GM12878 (cell line): ENCODE data around the gene P2RX1. TPM values are rescaled to one million over a fixed set of nuclear protein-coding genes. Genes with fewer than 3 reads are reported as not detected.

Source experiments
- ATAC-seq: fragments of 200-7000 bp; cut with Tn5 transposase; 3 replicates; pipeline ENCODE4 v1.9.1; 2020; ENCODE audit warnings: mild to moderate bottlenecking, moderate library complexity
- BruUV-seq: library from RNA; stranded (reverse); fragments of 400-500 nt; replicated peaks from 2 replicates; lab custom pipeline; 2021; lab: Mats Ljungman, UMichigan
- CTCF ChIA-PET: fragments of 300-600 bp; sonication (Branson Sonifier 250); formaldehyde crosslinking; extraction: SDS; loops from one replicate; lab custom pipeline; 2021; ENCODE audit warnings: inconsistent platforms; lab: Yijun Ruan, JAX
- POLR2A ChIA-PET: fragments of 350-600 bp; formaldehyde crosslinking; extraction: SDS; loops from one replicate; lab custom pipeline; 2021; ENCODE audit warnings: inconsistent platforms; lab: Charles Lee
- RAD21 ChIA-PET: fragments of 300-600 bp; sonication (Branson Sonifier 250); formaldehyde crosslinking; loops from one replicate; lab custom pipeline; 2023; ENCODE audit warnings: antibody characterized with exemption; ENCODE audit not compliant: unreplicated experiment; lab: Charles Lee
- SMC1A ChIA-PET: fragments of 300-600 bp; sonication (Branson Sonifier 250); formaldehyde crosslinking; loops from one replicate; lab custom pipeline; 2023; ENCODE audit not compliant: unreplicated experiment, uncharacterized antibody; lab: Charles Lee
- DNase-seq: peaks from one replicate; pipeline ENCODE4 v3.0.0-alpha.2; 2011; ENCODE audit warnings: low read depth, low spot score
- FAIRE-seq: peaks from 3 replicates; lab custom pipeline; 2011; peaks lifted over from hg19 to GRCh38; lab: Jason Lieb, UNC
- H2AFZ ChIP-seq: 2 replicates; pipeline ENCODE4 v1.6.0; 2011; ENCODE audit warnings: low read depth, low read length, control low read depth; ENCODE audit not compliant: control insufficient read depth
- H3K27ac ChIP-seq: 2 replicates; pipeline ENCODE4 v1.5.1; 2011; ENCODE audit warnings: control low read depth; ENCODE audit not compliant: control insufficient read depth, insufficient read depth
- H3K27me3 ChIP-seq, 2 experiments: replicated peaks in 1 of 2; 2 replicates each; pipeline versions ENCODE4 v1.6.0 to v1.6.1; 2011; ENCODE audit warnings: low read length in 1 of 2; ENCODE audit not compliant: control insufficient read depth in 2 of 2, insufficient read depth in 2 of 2
- H3K36me3 ChIP-seq, 2 experiments: 2 replicates each; pipeline ENCODE4 v1.5.1; 2011; ENCODE audit warnings: low read length in 1 of 2; ENCODE audit not compliant: control insufficient read depth in 2 of 2, insufficient read depth in 2 of 2
- H3K4me1 ChIP-seq: 2 replicates; pipeline ENCODE4 v1.6.1; 2011; ENCODE audit warnings: mild to moderate bottlenecking, low read length, moderate library complexity, mixed read lengths; ENCODE audit not compliant: control insufficient read depth, insufficient read depth
- H3K4me2 ChIP-seq: 2 replicates; pipeline ENCODE4 v1.6.0; 2011; ENCODE audit warnings: control low read depth; ENCODE audit not compliant: control insufficient read depth, insufficient read depth
- H3K4me3 ChIP-seq: fragments of 200-600 bp; sonication (generic); 2 replicates; pipeline ENCODE4 v1.5.1; 2016
- H3K79me2 ChIP-seq: 2 replicates; pipeline ENCODE4 v1.6.0; 2011; ENCODE audit warnings: low read length; ENCODE audit not compliant: control insufficient read depth, insufficient read depth
- H3K9ac ChIP-seq: 2 replicates; pipeline ENCODE4 v1.8.0; 2011; ENCODE audit warnings: low read length, control low read depth, mixed read lengths; ENCODE audit not compliant: control insufficient read depth, insufficient read depth
- H3K9me3 ChIP-seq: replicated peaks from 3 replicates; pipeline ENCODE4 v1.5.1; 2011; ENCODE audit warnings: mild to moderate bottlenecking, low read length; ENCODE audit not compliant: control insufficient read depth, insufficient read depth
- H4K20me1 ChIP-seq: 2 replicates; pipeline ENCODE4 v1.6.0; 2011; ENCODE audit not compliant: control insufficient read depth, insufficient read depth
- CEBPZ ChIP-seq: fragments of 150-350 bp; IDR thresholded peaks from 2 replicates; pipeline ENCODE4 v1.6.1; 2016; ENCODE audit warnings: low read depth, low read length
- KLF5 ChIP-seq: fragments of 450-650 bp; IDR thresholded peaks from 2 replicates; pipeline ENCODE4 v1.6.1; 2014; ENCODE audit warnings: mild to moderate bottlenecking; ENCODE audit not compliant: partially characterized antibody
- SREBF1 ChIP-seq: IDR thresholded peaks from 2 replicates; pipeline ENCODE4 v1.6.1; 2012; ENCODE audit warnings: mild to moderate bottlenecking, low read length
- TCF7 ChIP-seq: IDR thresholded peaks from 2 replicates; pipeline ENCODE4 v1.6.1; 2014; ENCODE audit warnings: antibody characterized with exemption, borderline replicate concordance
- YBX1 ChIP-seq: fragments of 450-650 bp; IDR thresholded peaks from 2 replicates; pipeline ENCODE4 v1.6.1; 2016; ENCODE audit warnings: antibody characterized with exemption
- WGBS: methylation state at CpG from one replicate; pipeline ENCODE4 v1.1.6; 2016; ENCODE audit warnings: low lambda C conversion rate; ENCODE audit not compliant: insufficient replicate concordance, insufficient coverage; ENCODE audit errors: missing lambda C conversion rate; 5-methylcytosine and 5-hydroxymethylcytosine counted together
- in situ Hi-C: fragments of 300-500 bp; cut with MboI; formaldehyde crosslinking; loops from 9 replicates; pipeline ENCODE4 v1.14.3; 2018; ENCODE audit warnings: mixed read lengths
- intact Hi-C: fragments of 100-400 bp; cut with micrococcal nuclease; formaldehyde crosslinking; loops from one replicate; pipeline ENCODE4 v1.14.2; 2022; ENCODE audit not compliant: unreplicated experiment
- polyA plus RNA-seq, 11 experiments: library from polyadenylated mRNA; depleted of rRNA in 4 of 11; unstranded in 6 of 11; stranded (reverse) in 5 of 11; fragments of >200 nt; fragmentation: Nextera tagmentation in 4 of 11; fragmentation: Illumina TruSeq in 1 of 11; extraction: Ambion mirVana in 4 of 11; extraction: Trizol in 1 of 11; gene quantifications; 1 replicate in 1 of 11; 2 replicates in 10 of 11; pipeline versions ENCODE4 v1.2.1 to v1.2.3, GENCODE V29; 2011 to 2016; ENCODE audit warnings: inconsistent platforms in 2 of 11, missing spikeins in 2 of 11, low read depth in 1 of 11
- total RNA-seq, 4 experiments: library from RNA; depleted of rRNA in 3 of 4; stranded (reverse); fragments of >200 nt in 3 of 4; fragmentation: Illumina TruSeq in 1 of 4; extraction: Trizol in 1 of 4; gene quantifications; 2 replicates each; pipeline versions ENCODE4 v1.2.1 to v1.2.3, GENCODE V29; 2013 to 2021
- TF ChIP-seq, protein P1 (sequence below): fragments of 450-650 bp; formaldehyde crosslinking; IDR thresholded peaks from 2 replicates; pipeline ENCODE4 v1.5.0; 2022; ENCODE audit warnings: mild to moderate bottlenecking, missing genetic modification characterization

The P2RX1 gene
- total and polyA plus RNA-seq, 10 of the 15 experiments (the other 5 are each of a cell fraction or from before 2014, with no cell fraction given), result 0.12 to 6.2 (median 3.4) TPM

GRCh38 chr17:3903881-3904290 lies 12.4 kb downstream of the P2RX1 start:
- ChIA-PET RAD21 (interaction anchor here (2.2 kb wide), 1 partner anchor 38 kb away, joined by 5 read pairs; no protein-coding TSS in a partner anchor), SMC1A (interaction anchor here (1.2 to 1.9 kb wide), 3 partner anchors 10 to 58 kb away, joined by 4 to 7 read pairs (median 4); partner anchors contain the start of gene NCBP3), POLR2A (interaction anchor here (1.0 to 1.9 kb wide), 2 partner anchors 9 to 12 kb away, joined by 3 to 5 read pairs; no protein-coding TSS in a partner anchor), CTCF (interaction anchor here (0.7 to 1.6 kb wide), 3 partner anchors 10 to 166 kb away, joined by 3 to 7 read pairs (median 5); no protein-coding TSS in a partner anchor)
- Histone ChIP-seq H3K9me3 (no peaks in the 10 kb centered on the region), H3K4me3 (no peak overlapping the region), H3K27me3 (no peaks in the 10 kb centered on the region; a peak in 1 of 4 replicates), H4K20me1 (no peaks in the 10 kb centered on the region), H3K4me2 (no peak overlapping the region), H3K27ac (no peak overlapping the region), H3K36me3 (no peaks in the 10 kb centered on the region), H2AFZ (no peak overlapping the region), H3K4me1 (peaks cover 5% of the 10 kb centered on the region), H3K79me2 (no peaks in the 10 kb centered on the region), H3K9ac (no peak overlapping the region)
- FAIRE-seq (no peak), ATAC-seq (no peak), DNase-seq (no peak)
- 53% methylated on average over 21 of the region's 21 CpGs for WGBS
- in situ Hi-C loops, result no loop called here
- intact Hi-C loops, result no loop called here
- TF ChIP-seq SREBF1, result no peak
- TF ChIP-seq KLF5, result no peak
- TF ChIP-seq, protein P1, sequence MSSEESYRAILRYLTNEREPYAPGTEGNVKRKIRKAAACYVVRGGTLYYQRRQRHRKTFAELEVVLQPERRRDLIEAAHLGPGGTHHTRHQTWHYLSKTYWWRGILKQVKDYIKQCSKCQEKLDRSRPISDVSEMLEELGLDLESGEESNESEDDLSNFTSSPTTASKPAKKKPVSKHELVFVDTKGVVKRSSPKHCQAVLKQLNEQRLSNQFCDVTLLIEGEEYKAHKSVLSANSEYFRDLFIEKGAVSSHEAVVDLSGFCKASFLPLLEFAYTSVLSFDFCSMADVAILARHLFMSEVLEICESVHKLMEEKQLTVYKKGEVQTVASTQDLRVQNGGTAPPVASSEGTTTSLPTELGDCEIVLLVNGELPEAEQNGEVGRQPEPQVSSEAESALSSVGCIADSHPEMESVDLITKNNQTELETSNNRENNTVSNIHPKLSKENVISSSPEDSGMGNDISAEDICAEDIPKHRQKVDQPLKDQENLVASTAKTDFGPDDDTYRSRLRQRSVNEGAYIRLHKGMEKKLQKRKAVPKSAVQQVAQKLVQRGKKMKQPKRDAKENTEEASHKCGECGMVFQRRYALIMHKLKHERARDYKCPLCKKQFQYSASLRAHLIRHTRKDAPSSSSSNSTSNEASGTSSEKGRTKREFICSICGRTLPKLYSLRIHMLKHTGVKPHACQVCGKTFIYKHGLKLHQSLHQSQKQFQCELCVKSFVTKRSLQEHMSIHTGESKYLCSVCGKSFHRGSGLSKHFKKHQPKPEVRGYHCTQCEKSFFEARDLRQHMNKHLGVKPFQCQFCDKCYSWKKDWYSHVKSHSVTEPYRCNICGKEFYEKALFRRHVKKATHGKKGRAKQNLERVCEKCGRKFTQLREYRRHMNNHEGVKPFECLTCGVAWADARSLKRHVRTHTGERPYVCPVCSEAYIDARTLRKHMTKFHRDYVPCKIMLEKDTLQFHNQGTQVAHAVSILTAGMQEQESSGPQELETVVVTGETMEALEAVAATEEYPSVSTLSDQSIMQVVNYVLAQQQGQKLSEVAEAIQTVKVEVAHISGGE (CRISPR knock-in tag), result no peak
- no peak for TF ChIP-seq CEBPZ
- no peak for TF ChIP-seq YBX1
- TF ChIP-seq TCF7, result no peak
- no TSS peak for BruUV-seq
